GM21515 (cell line): ENCODE measurements around the gene CHMP2A.

Experiments used
- ATAC-seq: cut with Tn5 transposase; IDR thresholded peaks from one replicate; pipeline ENCODE4 v1.9.1; 2021; ENCODE audit not compliant: unreplicated experiment

CHMP2A gene

GRCh38 chr19:58556622-58557220, 1.8 kb upstream of the CHMP2A start:
- no peak for ATAC-seq

GRCh38 chr19:58555920-58556621, 1.2 kb upstream of the CHMP2A start:
- ATAC-seq = no peak

- no peak for ATAC-seq
These were observed 522 bp upstream of the CHMP2A start for GRCh38 chr19:58555369-58555885.

GRCh38 chr19:58553799-58554493, 959 bp downstream of the CHMP2A start:
- no peak for ATAC-seq

- no peak for ATAC-seq
These were observed 2.2 kb downstream of the CHMP2A start for GRCh38 chr19:58552655-58553054.

GRCh38 chr19:58551577-58552471, 3.1 kb downstream of the CHMP2A start:
- no peak for ATAC-seq

DNA sequence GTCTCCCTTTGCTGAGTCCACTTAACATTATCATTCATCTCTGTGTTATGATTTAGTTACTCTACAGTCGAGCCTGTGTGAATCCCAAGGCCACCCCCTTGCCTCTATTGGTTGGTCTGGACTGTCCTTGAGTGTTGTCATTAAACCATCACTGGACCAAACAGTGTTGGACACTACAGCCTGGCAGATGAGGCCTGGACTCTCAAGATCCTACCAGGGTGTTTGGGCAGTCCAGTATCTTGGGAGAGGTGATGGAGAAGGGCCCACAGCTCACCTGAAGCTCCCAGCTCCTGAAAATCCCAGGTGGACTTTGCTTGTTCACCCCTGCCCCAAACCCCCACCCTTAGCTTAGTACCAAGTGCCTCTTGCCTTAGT, 3.8 kb downstream of the CHMP2A start:
- no peak for ATAC-seq

GRCh38 chr19:58550362-58551122, 4.4 kb downstream of the CHMP2A start:
- ATAC-seq = no peak

GRCh38 chr19:58549664-58550361, 5.1 kb downstream of the CHMP2A start:
- ATAC-seq = no peak

GRCh38 chr19:58548859-58549663, 5.8 kb downstream of the CHMP2A start:
- no peak for ATAC-seq

GRCh38 chr19:58547323-58548312, 7.3 kb downstream of the CHMP2A start:
- no peak for ATAC-seq

- ATAC-seq = no peak
These were observed 8.8 kb downstream of the CHMP2A start for GRCh38 chr19:58546019-58546530.

DNA sequence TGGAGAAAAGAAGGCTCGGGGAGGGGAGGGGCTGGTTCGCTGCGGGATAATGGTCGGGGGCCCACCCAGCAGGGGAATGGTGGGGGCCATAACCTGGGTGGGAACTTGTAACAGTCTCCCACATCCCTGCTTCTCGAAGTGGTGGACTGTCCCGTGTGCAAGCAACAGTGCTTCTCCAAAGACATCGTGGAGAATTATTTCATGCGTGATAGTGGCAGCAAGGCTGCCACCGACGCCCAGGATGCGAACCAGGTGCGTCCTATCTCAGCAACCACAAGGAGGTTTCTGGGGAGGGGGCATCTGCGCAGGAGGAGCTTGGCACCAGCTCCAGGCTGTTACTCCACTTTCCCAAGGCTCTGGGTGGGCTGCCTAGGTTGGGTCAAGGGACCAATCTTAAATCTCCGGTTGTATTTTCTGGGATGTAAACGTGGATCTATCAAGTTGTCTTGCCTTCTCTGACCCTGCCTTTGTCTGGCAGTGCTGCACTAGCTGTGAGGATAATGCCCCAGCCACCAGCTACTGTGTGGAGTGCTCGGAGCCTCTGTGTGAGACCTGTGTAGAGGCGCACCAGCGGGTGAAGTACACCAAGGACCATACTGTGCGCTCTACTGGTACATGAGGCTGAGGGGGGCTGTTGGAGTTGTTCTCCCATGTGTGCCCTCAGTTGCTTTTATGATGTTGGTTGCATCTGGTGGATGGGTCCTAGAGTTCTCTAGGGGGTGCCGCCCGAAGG, 9.5 kb downstream of the CHMP2A start:
- ATAC-seq = no peak

DNA sequence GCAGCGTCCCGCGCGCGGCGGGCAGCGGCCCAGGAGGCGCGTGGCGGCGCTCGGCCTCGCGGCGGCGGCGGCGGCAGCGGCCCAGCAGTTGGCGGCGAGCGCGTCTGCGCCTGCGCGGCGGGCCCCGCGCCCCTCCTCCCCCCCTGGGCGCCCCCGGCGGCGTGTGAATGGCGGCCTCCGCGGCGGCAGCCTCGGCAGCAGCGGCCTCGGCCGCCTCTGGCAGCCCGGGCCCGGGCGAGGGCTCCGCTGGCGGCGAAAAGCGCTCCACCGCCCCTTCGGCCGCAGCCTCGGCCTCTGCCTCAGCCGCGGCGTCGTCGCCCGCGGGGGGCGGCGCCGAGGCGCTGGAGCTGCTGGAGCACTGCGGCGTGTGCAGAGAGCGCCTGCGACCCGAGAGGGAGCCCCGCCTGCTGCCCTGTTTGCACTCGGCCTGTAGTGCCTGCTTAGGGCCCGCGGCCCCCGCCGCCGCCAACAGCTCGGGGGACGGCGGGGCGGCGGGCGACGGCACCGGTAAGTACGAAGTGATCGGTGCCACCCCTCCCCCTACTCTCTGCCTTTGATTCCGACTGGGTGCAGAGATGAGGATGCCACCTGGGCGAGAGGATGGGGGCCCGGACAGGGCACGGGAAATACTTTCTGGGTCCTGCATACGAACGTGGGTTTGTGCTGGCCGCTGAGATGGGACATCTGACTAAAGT, 10.2 kb downstream of the CHMP2A start:
- ATAC-seq = peak; percentile 43

- ATAC-seq = peak; percentile 79
These were observed 10.9 kb downstream of the CHMP2A start, which contains the start of gene TRIM28 for GRCh38 chr19:58543826-58544590. Gene TRIM28, plus strand, starts transcription at chr19:58544064. Its CDS starts 694 bp downstream, at chr19:58544758.
